GM21447 (cell line): ENCODE measurements around the gene MEIS1.

Experiments
- ATAC-seq: cut with Tn5 transposase; IDR thresholded peaks from one replicate; pipeline ENCODE4 v1.9.1; 2021; ENCODE audit not compliant: unreplicated experiment

Gene MEIS1

DNA sequence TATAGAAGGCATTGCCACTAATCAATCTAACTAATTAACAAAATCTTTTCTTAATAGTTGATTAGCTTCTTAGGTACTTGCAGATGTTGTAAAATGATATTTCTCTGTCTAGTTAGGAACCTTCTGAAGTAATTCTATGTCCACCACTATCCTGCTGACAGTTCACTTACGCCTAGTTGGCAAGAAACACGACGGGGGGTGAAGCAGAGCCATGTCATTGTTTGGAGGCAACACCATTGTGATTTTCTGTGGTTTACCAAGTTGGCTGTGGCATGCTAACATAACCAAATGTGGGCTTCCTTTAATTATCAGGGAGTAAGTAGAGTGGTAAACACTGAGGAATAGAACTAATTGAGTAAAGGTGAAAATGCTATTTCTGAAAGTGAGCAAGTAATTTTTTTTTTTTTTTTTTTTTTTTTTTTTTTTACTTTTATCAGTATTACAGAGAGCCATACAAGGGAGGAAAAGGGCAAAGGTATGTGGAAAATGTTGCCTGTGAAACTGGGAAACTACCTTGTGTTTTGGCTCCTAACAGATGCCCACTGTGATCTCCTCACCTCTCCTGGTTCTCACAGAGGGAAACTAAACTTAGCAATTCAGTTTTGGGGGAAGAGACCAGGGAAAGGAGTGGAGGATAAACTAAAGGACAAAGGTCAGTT is 126.8 kb downstream of the MEIS1 start:
- ATAC-seq, result no peak

DNA sequence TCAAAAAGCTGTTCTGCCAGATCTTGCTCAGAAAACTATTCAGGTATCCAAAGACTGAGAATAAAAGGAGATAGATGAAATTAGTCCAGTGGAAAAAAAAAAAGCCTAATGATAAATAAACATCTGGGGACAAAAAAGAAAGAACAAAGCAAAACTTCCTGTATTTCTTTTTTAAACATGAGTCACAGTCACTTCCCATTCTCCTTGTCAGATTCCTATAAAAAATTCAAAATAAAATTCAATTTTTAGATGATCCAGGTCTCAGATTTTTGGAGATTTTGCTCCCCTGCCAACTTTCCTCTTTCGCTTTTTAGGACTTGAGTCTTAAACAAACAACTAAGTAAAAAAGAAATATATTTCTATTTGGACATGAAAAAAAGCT is 127.4 kb downstream of the MEIS1 start:
- no peak for ATAC-seq

DNA sequence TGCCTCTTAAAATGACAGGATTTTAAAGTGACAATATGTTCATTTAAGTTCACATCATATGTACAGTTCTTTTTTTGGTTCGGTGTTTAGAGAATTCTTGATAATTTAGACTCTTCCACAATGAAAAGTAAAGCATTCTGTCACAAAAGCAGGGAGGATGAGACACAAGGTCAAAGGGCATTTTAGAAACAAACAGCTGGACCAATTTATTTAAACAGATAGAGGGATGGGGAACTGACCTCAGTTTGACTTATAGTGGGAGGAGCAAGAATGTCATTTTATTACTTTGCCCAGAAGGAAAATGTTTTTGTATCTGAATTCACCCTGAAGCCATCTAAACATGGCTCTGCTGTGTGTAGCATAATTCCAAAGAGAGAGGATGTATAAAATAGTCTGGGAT is 128.5 kb downstream of the MEIS1 start:
- ATAC-seq, result no peak

DNA sequence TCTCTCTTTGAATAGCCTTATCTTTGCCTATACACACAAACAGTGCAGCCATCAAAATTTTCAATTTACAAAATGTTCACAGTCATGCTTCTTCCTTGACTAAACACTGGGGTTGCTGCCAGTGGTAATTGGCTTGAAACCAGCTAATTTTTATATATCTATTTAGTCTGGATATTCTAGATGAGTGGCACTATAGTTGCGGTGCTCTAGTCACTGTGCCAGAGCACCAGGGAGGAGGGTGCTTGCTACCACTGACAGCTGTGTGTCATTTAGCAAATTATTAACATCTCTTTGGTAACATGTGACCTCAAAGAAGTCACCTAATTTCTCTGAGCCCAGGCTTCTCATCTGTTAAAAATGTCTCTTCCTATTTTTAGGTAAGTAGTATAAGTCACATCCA is 130.4 kb downstream of the MEIS1 start:
- no peak for ATAC-seq

DNA sequence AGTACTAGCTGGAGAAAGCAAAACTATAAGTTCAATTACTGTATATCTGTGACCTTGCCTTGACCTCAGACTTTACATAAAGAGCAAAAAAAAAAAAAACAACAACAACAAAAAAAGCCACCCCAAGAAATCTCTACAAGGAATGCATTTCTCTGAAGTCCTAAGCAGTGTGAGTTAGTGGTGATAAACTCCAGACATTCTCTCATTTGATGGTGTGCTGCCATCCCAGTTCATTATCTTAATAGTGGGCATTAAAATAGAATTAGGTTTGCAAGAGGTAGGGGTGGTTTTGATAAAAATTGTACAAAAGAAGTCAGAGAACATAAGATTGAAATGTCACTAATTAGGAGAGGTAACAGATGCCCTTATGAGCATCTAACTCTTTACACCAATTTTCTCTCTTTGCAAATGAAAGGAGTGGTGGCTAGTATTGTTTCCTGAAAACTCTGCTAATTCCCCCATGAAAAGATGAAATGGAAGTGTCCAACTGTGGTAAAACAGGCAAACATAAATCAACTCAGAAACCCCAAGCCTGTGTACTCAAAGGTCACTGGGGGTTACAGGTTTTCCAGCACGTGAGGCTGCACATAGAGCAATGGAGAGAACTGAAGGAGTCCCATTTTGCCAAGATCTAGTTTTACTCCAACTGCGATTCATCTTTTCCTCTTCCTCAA is 131.9 kb downstream of the MEIS1 start:
- ATAC-seq, result no peak

DNA sequence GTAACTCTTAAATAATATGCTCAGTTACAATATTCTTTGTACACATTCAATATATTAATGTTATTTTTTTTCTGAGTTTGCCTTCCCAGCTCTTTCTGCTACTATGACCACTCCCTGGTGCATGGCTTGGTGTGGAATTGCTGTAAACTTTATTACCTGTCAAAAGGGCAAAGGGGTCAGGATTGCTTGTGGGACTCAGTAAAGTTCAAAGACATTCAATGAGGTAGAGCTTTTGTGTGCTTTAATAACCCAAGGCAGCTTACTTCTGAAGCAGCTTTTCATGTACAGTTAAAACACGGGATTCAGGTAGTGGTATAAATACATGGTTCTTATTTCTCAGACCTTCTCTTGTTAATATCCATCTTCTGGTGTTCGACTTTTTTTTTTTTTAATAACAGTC is 132.8 kb downstream of the MEIS1 start:
- ATAC-seq, result no peak

DNA sequence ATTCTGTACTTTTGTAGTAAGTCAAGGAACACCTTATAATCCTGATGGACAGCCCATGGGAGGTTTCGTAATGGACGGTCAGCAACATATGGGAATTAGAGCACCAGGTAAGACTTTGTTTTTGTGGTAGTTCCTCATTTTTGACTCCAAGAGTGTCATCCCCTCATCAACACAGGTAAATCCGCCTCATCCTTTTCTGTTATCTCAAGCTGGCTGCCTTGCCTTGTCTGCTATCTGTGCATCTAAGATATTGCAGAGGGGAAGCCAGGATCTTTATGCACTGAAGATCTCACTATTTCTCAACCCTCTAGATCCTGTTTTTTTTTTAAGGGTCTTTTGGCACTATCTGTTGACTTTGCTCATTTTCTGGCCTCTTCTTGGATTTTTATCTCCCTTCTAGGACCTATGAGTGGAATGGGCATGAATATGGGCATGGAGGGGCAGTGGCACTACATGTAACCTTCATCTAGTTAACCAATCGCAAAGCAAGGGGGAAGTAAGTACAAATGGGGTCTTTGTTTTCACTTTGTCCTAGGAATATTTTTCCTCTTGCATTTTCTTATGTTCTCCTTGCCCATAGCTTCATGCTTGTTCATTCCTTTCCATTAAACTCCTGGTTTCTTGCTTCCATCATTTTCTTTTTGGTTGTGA is 133.8 kb downstream of the MEIS1 start:
- no peak for ATAC-seq

DNA sequence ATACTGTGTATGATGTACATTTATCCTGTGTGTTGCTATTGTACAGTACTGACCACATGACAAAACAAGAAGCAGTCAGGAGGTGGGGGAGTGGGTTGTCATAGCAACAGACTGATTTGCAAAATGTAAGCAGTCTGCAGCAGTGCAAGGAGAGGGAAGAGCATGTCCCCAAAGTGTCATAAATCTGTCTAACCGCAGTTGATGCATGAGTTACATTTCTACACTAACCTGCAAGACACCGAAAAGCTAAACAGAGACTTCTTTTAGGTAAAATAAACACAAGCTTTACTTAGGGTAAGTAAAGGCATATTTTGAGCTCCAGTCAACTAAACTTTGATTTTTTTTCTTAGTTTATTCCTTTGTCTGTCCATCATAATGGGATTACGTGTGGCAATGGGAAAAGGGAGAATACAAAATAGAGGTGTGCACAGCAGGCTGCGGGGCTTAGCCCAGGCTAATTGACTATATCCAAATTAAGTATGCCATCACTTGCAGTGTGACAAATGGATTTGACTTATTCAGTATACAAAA is 134.5 kb downstream of the MEIS1 start:
- ATAC-seq, result no peak

DNA sequence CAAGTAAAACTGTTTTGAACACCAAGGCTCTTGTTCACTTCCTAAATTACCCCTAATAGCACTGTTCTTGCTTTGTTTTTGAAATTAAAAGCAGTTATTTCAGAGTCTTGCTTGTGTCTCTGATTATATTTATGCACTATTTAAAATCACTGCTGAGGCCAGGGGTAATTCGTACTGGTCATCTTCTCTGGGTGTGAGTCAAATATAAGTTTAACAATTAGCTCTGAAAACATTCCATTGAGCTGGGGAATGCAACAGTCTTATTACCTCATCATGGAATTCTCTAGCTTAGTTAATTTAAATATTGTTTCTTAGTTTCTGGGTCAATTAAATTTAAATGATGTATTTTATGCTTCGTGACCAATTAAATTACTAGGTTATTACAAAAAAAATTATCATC is 135.0 kb downstream of the MEIS1 start:
- no peak for ATAC-seq

DNA sequence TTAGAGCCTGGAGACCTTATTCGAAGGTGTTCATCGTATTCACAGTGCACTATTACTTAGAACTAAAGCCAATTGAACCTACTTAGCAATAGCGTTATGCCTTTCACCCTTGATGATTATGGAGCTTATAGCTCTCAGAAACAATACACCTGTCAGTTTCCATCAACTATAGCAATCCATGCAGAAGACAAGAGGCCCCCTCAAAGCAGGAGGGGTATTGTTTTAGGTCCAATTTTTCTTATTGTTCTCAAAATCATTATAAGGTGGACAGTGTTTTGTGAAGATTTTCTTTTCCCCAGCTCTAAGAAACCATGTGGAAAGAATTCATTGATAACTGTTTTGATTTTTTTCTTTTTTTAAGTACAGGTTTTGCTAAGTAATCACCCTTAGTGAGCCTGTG is 135.5 kb downstream of the MEIS1 start:
- ATAC-seq, result no peak

DNA sequence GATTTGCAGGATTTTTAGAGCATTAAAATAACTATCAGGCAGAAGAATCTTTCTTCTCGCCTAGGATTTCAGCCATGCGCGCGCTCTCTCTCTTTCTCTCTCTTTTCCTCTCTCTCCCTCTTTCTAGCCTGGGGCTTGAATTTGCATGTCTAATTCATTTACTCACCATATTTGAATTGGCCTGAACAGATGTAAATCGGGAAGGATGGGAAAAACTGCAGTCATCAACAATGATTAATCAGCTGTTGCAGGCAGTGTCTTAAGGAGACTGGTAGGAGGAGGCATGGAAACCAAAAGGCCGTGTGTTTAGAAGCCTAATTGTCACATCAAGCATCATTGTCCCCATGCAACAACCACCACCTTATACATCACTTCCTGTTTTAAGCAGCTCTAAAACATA is 137.0 kb downstream of the MEIS1 start:
- ATAC-seq, result no peak

DNA sequence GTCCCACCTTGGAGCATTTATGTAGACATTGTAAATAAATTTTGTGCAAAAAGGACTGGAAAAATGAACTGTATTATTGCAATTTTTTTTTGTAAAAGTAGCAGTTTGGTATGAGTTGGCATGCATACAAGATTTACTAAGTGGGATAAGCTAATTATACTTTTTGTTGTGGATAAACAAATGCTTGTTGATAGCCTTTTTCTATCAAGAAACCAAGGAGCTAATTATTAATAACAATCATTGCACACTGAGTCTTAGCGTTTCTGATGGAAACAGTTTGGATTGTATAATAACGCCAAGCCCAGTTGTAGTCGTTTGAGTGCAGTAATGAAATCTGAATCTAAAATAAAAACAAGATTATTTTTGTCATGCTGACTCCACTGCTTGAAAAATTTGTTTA is 137.5 kb downstream of the MEIS1 start:
- no peak for ATAC-seq

DNA sequence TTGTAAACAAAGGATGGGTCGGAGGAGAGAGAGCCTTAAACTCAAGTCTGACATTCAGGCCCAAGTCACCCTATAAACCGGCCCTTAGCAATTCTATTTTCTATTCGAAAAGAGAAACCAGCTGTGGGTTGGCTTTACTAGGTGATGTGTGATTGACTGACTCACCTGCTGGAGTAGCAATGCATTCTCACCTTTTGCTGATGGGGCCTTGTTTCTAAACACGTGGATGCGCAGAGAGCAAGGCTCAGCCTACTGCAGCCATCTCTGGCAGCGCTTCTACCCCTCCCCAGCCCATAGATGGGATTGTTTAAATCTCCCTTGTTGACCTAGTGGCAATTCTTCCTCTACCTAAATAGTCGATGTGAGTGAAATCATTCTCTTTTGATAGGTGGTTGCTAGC is 138.5 kb downstream of the MEIS1 start:
- ATAC-seq, result no peak

DNA sequence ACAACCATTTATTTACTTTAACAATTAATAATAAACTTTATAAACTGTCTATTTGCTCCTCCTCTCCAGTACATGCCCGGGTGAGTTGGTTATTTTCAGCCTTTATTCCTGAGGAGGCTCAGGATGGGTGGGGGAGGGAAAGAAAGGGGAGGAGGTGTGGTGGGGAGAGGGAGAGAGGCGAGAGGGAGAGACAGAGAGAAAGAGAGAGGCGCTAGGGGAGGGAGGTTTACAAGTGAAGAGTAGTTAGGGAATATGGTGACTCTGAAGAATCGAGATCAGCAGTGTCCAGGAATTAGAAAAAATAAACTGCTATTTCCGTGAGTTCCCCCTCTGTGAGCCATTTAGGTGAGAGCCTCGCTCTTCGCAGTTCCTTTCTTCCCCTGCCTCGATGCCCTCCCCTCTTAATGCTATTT is 138.9 kb downstream of the MEIS1 start:
- ATAC-seq, result no peak

DNA sequence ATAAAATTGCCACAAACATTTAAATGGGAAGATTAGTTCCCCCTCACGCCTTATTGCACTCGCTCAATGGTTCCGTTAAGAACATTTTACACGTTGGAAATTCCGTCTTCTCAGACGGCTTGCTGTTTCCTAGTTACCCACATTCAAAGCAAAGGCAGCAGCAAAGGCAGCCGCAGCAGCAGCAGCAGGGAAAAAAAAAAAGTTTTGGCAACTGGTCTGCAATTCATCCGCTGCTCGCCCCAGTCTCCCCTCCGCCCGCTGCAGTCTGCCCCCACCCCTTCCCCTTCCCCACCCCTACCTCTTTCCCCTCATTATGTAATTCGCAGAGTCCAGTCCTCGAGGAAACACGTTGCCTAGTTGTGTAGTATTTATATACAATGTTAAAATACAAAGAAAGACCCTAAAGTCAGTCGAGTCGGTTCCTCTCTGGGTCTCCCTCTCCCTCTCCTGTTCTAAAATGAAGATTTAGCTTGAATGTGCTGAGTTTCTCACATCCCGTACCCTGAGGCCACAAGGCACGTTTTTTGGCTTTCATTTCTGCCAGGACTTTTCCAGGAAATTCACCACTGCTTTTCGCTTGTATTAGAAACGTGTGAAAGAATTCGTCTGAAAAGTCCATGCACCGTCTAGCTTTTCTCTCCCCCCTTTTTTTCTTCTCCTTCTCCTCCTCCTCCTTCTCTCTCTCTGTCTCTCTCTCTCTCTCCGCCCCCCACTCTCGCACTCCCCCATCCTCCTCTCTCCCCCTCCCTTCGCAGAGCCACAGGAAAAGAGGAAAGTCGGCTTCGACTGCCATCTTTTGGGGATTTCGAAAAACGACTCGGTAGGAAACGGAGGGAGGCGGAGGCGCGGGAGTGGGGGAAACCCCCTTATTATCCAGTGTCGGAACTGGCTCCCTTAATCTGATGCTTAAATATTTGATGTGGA is 140.0 kb downstream of the MEIS1 start:
- ATAC-seq, result no peak

DNA sequence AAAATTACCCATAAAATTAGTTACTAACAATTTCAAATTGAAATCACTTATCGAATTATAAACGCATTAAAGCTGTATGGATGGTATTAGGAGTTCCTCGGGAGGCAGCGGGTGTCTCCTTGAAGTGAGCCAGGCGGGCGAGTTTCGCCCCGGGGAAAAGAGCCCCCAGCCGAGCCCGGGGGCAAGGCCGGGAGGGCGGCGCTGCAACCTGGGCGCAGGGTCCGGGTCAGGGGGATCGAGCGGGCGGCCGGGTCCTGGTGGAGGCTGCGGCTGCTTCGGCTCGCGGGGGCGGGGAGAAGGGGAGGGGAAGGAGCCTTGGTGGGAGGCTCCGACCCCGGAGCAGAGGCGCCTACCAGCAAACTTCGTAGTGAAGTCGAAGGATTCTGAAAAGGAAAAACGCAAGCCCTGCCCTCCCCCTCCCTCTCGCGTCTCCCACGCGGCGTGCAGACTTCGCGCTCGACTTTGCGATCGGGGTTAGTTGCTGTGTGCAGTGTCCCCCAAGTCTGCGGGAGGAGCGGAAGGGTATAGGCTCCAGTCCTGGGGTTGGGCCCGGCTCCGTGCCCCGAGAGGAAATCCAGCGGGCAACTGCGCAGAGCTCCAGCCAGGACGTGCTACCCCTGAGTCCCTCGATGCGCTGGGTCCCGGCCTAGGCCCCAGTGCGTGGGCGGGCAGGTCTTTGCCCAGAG is 140.8 kb downstream of the MEIS1 start:
- ATAC-seq, result no peak

DNA sequence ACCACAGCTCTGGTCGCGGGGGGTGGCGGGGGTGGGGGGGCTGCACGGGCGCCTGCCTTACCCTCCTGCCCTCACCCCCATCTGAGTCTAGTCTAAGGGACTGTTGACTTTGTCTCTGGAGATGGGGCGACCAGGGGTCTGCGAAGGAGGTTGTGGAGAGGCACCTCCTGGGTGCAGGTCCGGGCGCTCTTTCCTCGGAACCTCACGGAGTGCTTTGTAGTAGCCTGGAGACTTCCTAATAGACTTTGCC is 141.3 kb downstream of the MEIS1 start:
- no peak for ATAC-seq

DNA sequence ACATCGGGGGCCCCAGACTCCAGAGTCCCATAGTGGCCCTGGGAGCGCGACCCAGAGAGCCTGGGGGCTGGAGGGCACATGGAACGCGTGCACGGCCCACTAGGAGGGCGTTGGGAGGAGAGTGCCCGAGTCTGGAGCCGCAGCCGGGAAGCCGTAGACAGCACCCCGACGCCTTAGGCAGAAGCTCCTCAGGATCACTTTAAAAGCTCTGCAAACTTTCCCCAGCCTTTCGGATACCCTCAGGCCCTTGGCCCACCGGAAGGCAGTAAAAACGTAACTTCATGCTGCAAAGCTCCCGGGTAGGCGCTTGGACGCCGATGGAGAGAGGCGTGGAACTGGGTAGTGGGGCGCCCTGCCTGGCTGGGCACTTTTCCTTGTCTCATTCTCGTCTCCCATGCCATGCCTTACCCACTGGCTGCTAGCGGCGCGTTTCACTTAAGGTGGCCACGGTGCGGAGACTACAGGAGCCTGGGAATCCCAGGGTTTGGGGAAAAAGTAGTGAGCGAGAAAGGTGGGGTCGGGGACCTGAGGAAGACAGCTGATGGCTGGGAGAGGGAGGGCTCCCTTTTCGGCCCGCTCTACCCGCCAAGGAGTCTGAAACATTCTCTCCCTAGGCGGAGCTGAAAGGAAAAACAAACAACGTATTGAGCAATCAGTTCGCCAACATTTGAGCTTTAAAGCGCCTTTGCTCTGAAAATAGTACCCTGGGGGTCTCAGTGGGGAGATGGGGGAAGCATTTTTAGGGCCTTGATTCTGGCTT is 141.8 kb downstream of the MEIS1 start:
- no peak for ATAC-seq

DNA sequence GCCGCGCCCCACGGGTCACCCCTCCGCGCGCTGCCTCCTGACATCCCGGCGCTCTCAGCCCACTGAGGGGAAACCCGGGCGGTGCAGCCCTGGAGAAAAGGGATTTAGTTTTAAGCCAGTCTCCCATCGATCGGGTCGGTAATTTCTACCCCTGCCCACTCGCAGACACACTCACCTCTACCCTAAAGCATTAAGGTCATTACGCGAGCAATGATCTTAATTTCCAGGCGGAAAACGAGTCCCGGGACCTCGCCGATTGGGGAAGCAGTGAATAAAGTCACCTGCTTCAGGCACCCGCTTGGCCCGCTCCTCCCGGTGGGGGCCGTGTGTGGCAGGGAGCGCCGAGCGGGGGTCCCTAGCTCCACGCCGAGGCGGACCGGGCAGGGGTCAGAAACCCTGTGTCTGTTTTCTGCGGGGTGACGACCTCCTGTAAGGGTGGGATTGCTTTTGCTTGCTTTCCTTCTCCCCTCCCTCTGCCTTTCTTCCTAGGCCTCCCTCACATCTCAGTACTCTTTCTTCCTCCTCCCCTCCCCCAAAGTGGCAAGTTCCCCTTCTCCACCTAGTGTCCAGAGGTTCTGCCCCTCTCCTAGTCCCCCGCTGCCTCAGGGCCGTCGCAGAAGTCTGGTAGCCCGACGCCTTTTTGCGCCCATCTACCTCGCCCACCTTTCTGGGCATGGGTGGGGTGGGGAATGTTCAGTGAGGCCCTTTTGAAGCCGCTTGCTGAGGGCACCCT is 142.6 kb downstream of the MEIS1 start:
- ATAC-seq, result no peak
